GM21786 (cell line): Measurements from ENCODE around the gene SDSL.

Experiments used
- ATAC-seq: cut with Tn5 transposase; IDR thresholded peaks from one replicate; pipeline ENCODE4 v1.9.1; 2021; ENCODE audit not compliant: unreplicated experiment

The SDSL gene

GRCh38 chr12:113445544-113446171 lies 23.5 kb downstream of the SDSL start:
- no peak for ATAC-seq

- ATAC-seq = no peak
These were observed 26.7 kb downstream of the SDSL start for GRCh38 chr12:113448873-113449272.

GRCh38 chr12:113449299-113449698 lies 27.1 kb downstream of the SDSL start:
- ATAC-seq = no peak

- ATAC-seq = no peak
These were observed 27.7 kb downstream of the SDSL start for GRCh38 chr12:113449839-113450238.

GRCh38 chr12:113452458-113452857 lies 30.3 kb downstream of the SDSL start:
- no peak for ATAC-seq

- ATAC-seq = no peak
These were observed 31.1 kb downstream of the SDSL start for GRCh38 chr12:113453330-113453729.

GRCh38 chr12:113456199-113456598 lies 34.0 kb downstream of the SDSL start:
- no peak for ATAC-seq

GRCh38 chr12:113456761-113457160 lies 34.6 kb downstream of the SDSL start:
- no peak for ATAC-seq

GRCh38 chr12:113457185-113457584 lies 35.0 kb downstream of the SDSL start:
- ATAC-seq = no peak

- no peak for ATAC-seq
These were observed 35.5 kb downstream of the SDSL start for GRCh38 chr12:113457710-113458109.

- ATAC-seq = no peak
These were observed 37.8 kb downstream of the SDSL start for GRCh38 chr12:113459981-113460380.

- no peak for ATAC-seq
These were observed 39.5 kb downstream of the SDSL start for GRCh38 chr12:113461666-113462065.

GRCh38 chr12:113462117-113462774 lies 40.1 kb downstream of the SDSL start:
- no peak for ATAC-seq

- ATAC-seq = no peak
These were observed 41.0 kb downstream of the SDSL start for GRCh38 chr12:113462998-113463745.

- ATAC-seq = no peak
These were observed 41.7 kb downstream of the SDSL start for GRCh38 chr12:113463746-113464451.

- no peak for ATAC-seq
These were observed 42.2 kb downstream of the SDSL start for GRCh38 chr12:113464452-113464775.

GRCh38 chr12:113464852-113465719 lies 42.9 kb downstream of the SDSL start:
- ATAC-seq = no peak

GRCh38 chr12:113465808-113466453 lies 43.8 kb downstream of the SDSL start:
- no peak for ATAC-seq

- no peak for ATAC-seq
These were observed 44.4 kb downstream of the SDSL start for GRCh38 chr12:113466454-113467141.

GRCh38 chr12:113467142-113467501 lies 44.9 kb downstream of the SDSL start:
- ATAC-seq = no peak
